NCI-H146 (cell line): ENCODE data around the gene SLC19A1.
"Not testable (repeated sequence)": the region's sequence is repeated elsewhere in the genome, so short reads cannot be mapped to it uniquely, and the experiment has no call there.

ENCODE experiments used
- DNase-seq: peaks from one replicate; lab custom pipeline; 2025; lab: John Stamatoyannopoulos, UW

Gene SLC19A1

DNA sequence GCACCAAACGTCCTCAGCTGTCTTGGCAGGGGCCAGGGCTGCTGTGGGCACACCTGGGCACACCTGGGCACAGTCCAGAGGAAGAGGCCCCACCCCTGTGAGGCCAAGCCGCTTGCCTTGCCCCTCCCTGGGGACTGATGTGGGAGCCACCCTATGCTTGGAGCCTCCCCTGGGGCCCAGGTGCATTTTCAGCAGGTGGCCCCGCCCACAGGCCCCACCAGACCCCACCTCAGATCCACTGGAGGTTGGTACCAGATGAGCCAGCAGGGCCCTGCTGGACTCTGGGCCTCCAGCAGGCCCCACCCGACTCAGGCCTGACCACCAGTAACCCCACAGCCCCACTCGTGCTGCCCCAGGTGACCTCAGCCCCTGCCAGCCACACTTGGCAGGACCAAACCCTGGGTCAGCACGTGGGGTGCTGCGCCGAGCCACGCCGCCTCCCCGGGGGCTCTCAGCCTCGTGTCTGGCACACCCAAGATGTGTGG is 8.8 kb downstream of the SLC19A1 start:
- no peak for DNase-seq

- DNase-seq, result no peak
Observed at GRCh38 chr21:45532826-45533360, 9.3 kb downstream of the SLC19A1 start.

DNA sequence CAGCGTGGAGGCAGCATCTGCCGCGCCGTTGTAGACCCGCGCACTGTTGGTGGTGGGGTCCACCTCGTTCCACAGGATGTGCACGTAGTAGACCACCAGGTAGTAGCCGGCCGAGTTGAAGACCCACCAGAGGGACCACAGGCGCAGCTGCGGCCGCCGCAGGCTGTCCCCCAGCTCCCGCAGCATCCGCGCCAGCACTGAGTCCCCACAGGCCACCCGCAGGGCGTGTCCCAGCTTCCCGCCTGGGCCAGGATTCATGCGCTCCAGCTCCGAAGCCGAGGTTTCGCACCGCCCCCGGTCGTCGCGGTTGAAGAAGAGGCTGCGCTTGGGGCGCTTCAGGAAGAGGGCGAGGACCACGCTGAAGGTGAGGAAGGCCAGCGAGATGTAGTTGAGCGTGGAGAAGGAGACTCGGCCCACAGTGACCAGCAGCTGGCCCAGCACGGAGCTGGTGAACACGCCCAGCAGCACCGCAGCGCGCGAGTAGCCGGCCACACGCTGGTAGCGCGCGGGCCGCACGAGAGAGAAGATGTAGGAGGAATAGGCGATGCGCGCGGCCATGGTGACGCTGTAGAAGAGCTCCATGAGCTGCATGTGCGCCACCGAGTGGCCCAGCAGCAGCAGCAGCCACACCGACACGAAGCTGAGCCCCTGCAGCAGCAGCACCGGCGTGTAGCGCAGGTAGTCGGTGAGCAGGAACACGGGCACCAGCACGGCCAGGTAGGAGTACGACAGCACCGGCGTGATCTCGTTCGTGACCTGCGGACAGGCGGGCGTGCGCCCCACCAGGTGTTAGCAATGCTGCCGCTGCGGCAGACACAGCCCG is 10.6 kb downstream of the SLC19A1 start:
- no peak for DNase-seq

DNA sequence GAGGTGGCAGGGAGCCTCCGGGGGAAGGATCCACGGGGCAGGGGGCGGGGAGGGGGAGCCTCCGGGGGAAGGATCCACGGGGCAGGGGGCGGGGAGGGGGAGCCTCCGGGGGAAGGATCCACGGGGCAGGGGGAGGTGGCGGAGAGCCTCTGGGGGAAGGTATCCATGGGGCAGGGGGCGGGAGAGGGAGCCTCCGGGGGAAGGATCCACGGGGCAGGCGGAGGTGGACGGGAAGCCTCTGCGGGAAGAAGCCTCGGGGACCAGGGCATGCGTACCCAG is 11.2 kb downstream of the SLC19A1 start:
- DNase-seq, result not testable (repeated sequence)

- no peak for DNase-seq
Observed at GRCh38 chr21:45530423-45531113, 11.7 kb downstream of the SLC19A1 start.

DNA sequence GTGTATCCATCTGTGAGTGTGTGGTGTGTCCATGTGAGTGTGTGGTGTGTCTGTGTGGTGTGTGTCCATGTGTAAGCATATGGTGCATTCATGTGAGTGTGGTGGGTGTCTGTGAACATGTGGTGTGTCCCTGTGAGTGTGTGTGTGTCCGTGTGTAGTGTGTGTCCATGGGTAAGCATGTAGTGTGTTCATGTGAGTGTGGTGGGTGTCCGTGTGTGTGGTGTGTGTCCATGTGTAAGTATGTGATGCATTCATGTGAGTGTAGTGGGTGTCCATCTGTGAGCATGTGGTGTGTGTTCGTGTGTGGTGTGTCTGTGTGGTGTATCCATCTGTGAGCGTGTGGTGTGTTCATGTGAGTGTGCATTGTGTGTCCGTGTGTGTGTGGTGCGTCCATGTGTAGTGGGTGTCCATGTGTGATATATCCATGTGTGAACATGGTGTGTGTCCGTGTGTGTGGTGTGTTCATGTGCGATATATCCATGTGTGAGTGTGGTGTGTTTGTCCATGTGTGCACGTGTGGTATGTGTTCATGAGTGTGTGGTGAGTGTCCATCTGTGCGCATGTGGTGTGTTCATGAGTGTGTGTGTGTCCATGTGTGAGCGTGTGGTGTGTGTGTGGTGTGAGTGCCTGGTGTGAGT is 12.3 kb downstream of the SLC19A1 start:
- DNase-seq, result no peak

DNA sequence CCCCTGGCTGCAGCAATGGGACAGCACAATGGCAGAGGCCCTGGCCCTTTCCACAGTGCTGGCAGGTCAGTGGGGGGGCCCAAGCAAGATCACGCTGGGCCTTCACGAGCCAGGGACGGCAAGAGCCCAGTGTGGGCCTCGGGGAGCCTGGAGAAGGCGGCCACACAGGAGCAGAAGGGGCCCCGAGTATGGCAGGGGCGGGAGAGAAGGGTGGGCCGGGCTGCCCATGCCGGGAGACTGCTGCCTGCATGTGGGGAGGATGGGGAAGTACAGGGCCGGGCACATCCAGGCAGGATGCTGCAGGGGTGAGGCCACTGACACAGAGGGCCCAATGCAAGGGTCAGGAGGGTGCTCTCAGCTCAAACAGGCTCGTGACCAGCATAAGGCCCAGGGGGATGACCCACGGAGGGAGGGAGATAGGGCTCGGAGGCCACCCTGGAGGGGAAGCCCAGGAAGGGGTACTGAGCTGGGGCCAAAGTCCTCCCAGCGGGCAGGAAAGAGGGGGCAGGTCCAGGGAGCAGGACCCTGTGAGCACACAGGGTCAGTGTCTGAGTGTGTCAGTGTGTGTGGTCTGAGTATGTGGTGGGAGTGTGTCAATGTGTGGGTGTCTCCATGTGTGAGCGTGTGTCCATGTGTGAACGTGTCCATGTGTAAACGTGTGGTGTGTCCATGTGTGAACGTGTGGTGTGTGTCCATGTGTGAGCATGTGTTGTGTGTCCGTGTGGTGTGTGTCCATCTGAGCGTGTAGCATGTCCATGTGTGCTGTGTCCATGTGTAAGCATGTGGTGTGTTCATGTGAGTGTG is 13.1 kb downstream of the SLC19A1 start:
- DNase-seq, result no peak

DNA sequence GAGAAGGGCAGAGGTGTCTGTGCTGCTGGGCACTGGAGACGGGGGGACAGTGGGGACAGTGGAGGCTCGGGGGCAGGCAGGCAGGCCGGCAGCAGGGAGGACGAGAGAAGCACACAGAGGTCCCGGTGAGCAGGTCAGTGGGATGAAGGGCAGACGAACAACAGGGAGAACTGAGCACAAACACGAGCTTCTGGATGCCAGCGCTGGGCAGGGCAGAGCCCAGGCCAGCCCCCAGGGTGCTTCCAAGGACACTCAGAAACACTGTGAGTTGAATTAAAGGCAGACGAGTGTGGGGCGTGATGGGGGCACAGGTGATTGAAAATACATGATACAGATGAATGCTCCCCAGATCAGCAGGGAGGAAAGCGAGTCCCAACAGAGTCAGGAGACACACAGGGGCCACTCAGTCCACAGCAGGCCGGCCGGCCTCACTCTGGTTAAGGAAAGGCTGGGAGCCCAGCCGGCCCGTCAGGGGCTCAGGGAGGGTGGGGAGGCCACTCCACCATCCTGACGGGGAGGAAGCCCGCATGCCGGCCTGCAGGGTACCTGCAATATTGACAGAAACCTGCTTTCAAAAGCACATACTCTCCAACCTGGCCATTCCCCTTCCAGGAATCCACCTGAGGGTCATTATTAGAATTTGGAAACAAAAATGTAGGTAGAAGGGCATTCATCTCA is 14.1 kb downstream of the SLC19A1 start:
- DNase-seq, result no peak

DNA sequence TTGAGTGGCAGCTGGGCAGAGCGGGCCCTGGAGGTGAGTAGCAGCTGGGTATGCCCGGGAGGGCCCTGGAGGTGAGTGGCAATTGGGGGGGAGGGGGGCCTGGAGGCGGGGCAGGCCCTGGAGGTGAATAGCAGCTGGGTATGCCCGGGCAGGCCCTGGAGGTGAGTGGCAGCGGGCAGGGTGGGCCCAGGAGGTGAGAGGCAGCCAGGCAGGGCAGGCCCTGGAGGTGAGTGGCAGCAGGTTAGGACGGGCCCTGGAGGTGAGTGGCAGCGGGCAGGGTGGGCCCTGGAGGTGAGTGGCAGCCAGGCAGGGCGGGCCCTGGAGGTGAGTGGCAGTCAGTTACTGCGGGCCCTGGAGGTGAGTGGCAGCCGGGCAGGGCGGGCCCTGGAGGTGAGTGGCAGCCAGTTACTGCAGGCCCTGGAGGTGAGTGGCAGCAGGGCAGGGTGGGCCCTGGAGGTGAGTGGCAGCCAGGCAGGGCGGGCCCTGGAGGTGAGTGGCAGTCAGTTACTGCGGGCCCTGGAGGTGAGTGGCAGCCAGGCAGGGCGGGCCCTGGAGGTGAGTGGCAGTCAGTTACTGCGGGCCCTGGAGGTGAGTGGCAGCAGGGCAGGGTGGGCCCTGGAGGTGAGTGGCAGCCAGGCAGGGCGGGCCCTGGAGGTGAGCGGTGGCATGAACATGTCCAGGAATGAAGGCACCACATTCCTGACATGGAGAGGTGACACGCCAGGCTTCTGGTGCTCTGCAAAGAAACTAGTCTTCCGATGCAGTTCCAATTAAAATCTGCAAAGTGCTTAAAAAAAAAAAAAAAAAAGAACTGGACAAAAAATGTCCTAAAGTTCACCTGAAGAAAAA is 14.9 kb downstream of the SLC19A1 start:
- not testable (repeated sequence) for DNase-seq

DNA sequence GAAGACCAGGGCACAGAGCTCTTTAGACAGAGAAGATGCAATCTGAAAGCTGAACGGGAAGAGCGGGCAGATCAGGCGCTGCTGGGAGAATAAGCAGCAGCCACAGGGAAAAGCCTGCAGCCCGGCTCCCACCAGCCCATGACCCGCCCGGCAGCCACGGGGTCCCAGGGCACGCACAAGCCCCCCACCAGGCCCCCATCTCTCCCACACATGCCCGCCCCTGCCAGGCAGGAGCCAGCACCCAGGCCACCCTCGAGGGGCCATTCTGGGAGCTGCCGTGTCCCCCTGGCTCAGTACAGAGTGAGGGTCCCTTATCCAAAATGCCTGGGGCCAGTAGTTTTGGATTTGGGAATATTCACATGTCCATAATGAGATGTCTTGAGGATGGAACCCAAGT is 16.3 kb downstream of the SLC19A1 start:
- no peak for DNase-seq

DNA sequence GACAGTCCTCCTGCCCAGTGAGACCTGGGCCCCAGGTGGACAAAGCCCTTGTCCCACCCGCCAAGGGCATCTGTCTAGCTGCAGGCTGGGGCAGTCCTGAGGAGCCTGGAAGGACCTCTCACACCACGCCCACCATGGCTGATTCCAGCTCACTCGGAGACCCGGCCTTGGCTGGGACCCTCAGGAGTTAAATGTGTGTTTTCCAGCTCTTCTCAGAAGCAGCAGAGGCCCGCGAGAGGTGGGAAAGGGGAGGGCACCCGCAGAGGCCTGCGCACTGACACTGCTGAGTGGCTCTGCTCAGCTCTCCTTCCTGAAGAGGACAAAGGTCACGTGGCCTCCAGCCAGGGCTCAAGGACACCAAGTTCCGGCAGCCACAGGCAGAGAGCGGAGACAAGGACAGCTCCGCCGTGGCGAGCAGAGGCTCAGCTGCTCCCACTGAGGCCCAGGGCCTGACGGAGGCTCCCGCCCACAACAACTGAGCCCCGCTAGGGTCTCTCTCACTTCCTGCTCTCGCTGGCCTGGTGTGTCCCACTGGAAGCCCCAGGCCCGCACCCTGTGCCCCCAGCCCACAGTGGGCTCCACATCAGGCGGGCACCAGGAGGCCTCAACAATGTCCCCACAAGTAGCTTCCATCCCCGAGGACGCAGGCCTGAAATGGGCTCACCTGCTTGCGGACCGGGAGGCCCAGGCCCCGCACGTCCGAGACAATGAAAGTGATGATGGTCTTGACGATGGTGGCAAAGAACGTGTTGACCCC is 16.9 kb downstream of the SLC19A1 start:
- no peak for DNase-seq

DNA sequence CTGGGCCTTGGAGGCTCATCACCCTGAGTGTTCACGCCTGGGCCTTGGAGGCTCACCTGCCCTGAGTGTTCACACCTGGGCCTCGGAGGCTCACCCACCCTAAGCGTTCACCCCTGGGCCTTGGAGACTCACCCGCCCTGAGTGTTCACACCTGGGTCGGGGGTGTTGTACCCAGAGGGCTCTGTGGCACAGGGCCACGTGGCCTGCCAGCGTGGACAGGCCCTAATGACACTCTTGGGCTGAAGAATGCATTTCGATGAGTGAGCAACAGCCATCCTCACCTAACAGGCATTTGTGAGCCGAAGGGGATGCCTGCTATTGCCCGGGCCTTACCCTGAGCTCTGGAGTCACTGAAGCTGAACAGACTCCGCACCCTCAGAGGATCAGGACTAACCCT is 17.5 kb downstream of the SLC19A1 start:
- DNase-seq, result no peak

DNA sequence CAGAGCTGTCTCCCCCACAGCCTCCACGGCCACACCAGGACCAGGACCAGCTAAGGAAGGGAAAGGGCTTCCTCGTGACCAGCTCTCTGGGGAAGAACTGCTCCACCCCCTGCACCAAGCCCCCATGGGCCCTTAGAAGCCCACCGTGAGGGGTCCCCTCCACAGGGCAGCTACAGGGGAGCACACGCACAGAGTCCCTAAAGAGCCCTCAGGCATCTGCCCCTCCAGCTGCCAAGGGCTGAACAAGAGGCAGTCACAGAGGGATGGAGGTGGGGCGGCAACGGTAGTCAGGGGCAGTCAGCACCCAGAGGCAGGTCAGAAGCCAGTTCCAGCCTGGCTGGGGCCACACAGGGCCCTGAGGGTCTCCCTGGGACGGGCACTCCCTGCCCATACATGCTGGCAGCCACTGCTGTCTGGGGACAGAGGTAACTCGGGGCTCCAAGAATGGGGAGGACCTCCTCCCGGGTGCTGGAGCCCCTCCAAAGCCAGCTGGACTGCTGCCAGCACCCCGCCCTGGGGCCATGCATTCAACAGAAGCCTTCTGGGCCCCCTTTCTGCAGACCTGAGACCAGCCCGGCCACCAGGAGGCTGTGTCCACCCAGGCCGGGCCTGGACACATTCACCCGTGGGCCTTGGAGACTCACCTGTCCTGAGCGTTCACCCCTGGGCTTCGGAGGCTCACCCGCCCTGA is 18.7 kb downstream of the SLC19A1 start:
- no peak for DNase-seq

GRCh38 chr21:45522986-45523385 is 19.3 kb downstream of the SLC19A1 start:
- no peak for DNase-seq

DNA sequence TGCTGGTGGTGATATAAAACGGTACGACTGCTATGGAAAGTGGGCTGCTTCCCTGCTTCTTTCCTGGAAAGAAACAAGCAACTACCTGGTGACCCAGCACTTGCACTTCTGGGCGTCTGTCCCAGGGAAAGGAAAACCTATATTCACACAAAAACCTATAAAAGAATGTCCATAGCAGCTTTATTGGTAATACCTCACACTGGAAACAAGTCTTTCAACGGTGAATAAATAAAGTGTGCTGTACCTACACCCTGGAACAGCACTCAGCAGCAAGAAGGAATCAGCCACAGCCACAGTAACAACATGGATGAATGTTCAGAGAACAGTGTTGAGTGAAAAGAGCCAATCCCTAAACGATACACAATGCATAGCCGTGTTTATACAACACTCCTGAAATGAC is 19.9 kb downstream of the SLC19A1 start:
- no peak for DNase-seq

DNA sequence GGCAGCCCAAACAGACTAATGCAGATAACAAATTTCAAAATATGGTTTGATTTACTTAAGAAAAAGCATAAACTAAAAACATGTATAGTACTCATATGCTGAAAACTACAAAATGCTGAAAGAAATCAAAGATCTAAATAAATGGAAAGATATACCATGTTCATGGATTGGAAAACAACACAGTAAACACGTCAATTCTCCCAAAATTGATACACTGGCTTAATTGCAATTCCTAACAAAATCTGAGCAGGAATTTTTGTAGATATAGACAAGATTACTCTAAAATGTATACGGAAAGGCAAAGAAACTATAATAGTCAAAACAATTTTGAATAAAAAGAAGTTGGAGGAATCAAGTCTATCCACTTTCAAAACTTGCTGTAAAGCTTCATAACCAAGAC is 21.0 kb downstream of the SLC19A1 start:
- DNase-seq, result no peak

DNA sequence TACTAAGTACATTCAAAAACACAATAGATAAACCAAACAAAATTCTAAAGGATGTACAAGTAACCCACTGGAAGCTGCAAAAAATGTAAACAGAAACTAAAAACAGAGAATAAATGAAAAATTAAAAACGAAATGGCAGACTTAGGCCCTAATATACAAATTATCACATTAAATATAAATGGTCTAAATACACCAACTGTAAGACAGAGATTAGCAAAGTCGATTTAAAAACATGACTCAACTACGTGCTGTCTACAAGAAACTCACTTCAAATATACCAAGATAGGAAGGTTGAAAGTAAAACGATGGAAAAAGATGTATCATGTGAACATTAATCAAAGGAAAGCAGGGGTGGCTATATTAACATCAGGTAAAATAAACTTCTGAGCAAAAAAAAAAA is 23.1 kb downstream of the SLC19A1 start:
- no peak for DNase-seq

DNA sequence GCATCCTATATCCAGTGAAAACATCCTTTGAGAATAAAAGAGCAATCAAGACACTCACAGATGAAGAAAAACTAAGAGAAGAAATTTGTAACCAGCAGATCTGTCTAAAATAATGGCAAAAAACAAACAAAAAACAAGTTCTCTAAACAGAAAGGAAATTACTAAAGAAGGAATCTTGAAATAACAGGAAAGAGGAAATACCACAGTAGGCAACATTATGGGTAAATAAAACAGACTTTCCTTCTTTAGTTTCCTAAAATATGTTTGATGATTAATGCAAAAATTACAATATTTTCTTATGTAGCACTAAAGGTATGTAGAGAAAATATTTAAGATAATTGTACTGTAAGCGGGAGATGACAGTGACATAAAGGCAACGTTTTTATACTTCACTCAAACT is 23.5 kb downstream of the SLC19A1 start:
- DNase-seq, result no peak
